GM12878 (cell line): ENCODE measurements around the gene MND1. TPM values are rescaled to one million over a fixed set of nuclear protein-coding genes. Genes with fewer than 3 reads are reported as not detected.

Experiments
- ATAC-seq: fragments of 200-7000 bp; cut with Tn5 transposase; 3 replicates; pipeline ENCODE4 v1.9.1; 2020; ENCODE audit warnings: mild to moderate bottlenecking, moderate library complexity
- BruUV-seq: library from RNA; stranded (reverse); fragments of 400-500 nt; replicated peaks from 2 replicates; lab custom pipeline; 2021; lab: Mats Ljungman, UMichigan
- CTCF ChIA-PET: fragments of 300-600 bp; sonication (Branson Sonifier 250); formaldehyde crosslinking; extraction: SDS; loops from one replicate; lab custom pipeline; 2021; ENCODE audit warnings: inconsistent platforms; lab: Yijun Ruan, JAX
- POLR2A ChIA-PET: fragments of 350-600 bp; formaldehyde crosslinking; extraction: SDS; loops from one replicate; lab custom pipeline; 2021; ENCODE audit warnings: inconsistent platforms; lab: Charles Lee
- RAD21 ChIA-PET: fragments of 300-600 bp; sonication (Branson Sonifier 250); formaldehyde crosslinking; loops from one replicate; lab custom pipeline; 2023; ENCODE audit warnings: antibody characterized with exemption; ENCODE audit not compliant: unreplicated experiment; lab: Charles Lee
- SMC1A ChIA-PET: fragments of 300-600 bp; sonication (Branson Sonifier 250); formaldehyde crosslinking; loops from one replicate; lab custom pipeline; 2023; ENCODE audit not compliant: unreplicated experiment, uncharacterized antibody; lab: Charles Lee
- DNase-seq: peaks from one replicate; pipeline ENCODE4 v3.0.0-alpha.2; 2011; ENCODE audit warnings: low read depth, low spot score
- FAIRE-seq: peaks from 3 replicates; lab custom pipeline; 2011; peaks lifted over from hg19 to GRCh38; lab: Jason Lieb, UNC
- H2AFZ ChIP-seq: 2 replicates; pipeline ENCODE4 v1.6.0; 2011; ENCODE audit warnings: low read depth, low read length, control low read depth; ENCODE audit not compliant: control insufficient read depth
- H3K27ac ChIP-seq: 2 replicates; pipeline ENCODE4 v1.5.1; 2011; ENCODE audit warnings: control low read depth; ENCODE audit not compliant: control insufficient read depth, insufficient read depth
- H3K27me3 ChIP-seq, 2 experiments: replicated peaks in 1 of 2; 2 replicates each; pipeline versions ENCODE4 v1.6.0 to v1.6.1; 2011; ENCODE audit warnings: low read length in 1 of 2; ENCODE audit not compliant: control insufficient read depth in 2 of 2, insufficient read depth in 2 of 2
- H3K36me3 ChIP-seq, 2 experiments: 2 replicates each; pipeline ENCODE4 v1.5.1; 2011; ENCODE audit warnings: low read length in 1 of 2; ENCODE audit not compliant: control insufficient read depth in 2 of 2, insufficient read depth in 2 of 2
- H3K4me1 ChIP-seq: 2 replicates; pipeline ENCODE4 v1.6.1; 2011; ENCODE audit warnings: mild to moderate bottlenecking, low read length, moderate library complexity, mixed read lengths; ENCODE audit not compliant: control insufficient read depth, insufficient read depth
- H3K4me2 ChIP-seq: 2 replicates; pipeline ENCODE4 v1.6.0; 2011; ENCODE audit warnings: control low read depth; ENCODE audit not compliant: control insufficient read depth, insufficient read depth
- H3K4me3 ChIP-seq: fragments of 200-600 bp; sonication (generic); 2 replicates; pipeline ENCODE4 v1.5.1; 2016
- H3K79me2 ChIP-seq: 2 replicates; pipeline ENCODE4 v1.6.0; 2011; ENCODE audit warnings: low read length; ENCODE audit not compliant: control insufficient read depth, insufficient read depth
- H3K9ac ChIP-seq: 2 replicates; pipeline ENCODE4 v1.8.0; 2011; ENCODE audit warnings: low read length, control low read depth, mixed read lengths; ENCODE audit not compliant: control insufficient read depth, insufficient read depth
- H3K9me3 ChIP-seq: replicated peaks from 3 replicates; pipeline ENCODE4 v1.5.1; 2011; ENCODE audit warnings: mild to moderate bottlenecking, low read length; ENCODE audit not compliant: control insufficient read depth, insufficient read depth
- H4K20me1 ChIP-seq: 2 replicates; pipeline ENCODE4 v1.6.0; 2011; ENCODE audit not compliant: control insufficient read depth, insufficient read depth
- ATF3 ChIP-seq: IDR thresholded peaks from 2 replicates; pipeline ENCODE4 v1.6.1; 2011; ENCODE audit warnings: low read depth, mild to moderate bottlenecking, low read length, moderate library complexity, borderline replicate concordance; ENCODE audit errors: extremely low read depth
- CEBPZ ChIP-seq: fragments of 150-350 bp; IDR thresholded peaks from 2 replicates; pipeline ENCODE4 v1.6.1; 2016; ENCODE audit warnings: low read depth, low read length
- NFYA ChIP-seq: IDR thresholded peaks from 2 replicates; pipeline ENCODE4 v1.6.1; 2011; ENCODE audit warnings: low read depth, mild to moderate bottlenecking, low read length, improper control_type of control experiment, borderline replicate concordance
- NR2C2 ChIP-seq: IDR thresholded peaks from 2 replicates; pipeline ENCODE4 v1.6.1; 2011; ENCODE audit warnings: borderline replicate concordance, low read depth; ENCODE audit not compliant: control insufficient read depth, insufficient read length
- SMC3 ChIP-seq: IDR thresholded peaks from 2 replicates; pipeline ENCODE4 v1.6.1; 2011; ENCODE audit warnings: low read length, improper control_type of control experiment, borderline replicate concordance
- SRF ChIP-seq, 2 experiments: IDR thresholded peaks; 2 replicates each; pipeline ENCODE4 v1.6.1; 2011; ENCODE audit warnings: low read depth in 2 of 2, low read length in 2 of 2, mild to moderate bottlenecking in 1 of 2, moderate library complexity in 1 of 2
- TARDBP ChIP-seq: IDR thresholded peaks from 2 replicates; pipeline ENCODE4 v1.6.1; 2016; ENCODE audit warnings: borderline replicate concordance
- ZNF24 ChIP-seq: fragments of 450-650 bp; IDR thresholded peaks from 2 replicates; pipeline ENCODE4 v1.6.1; 2017; ENCODE audit warnings: antibody characterized with exemption, mild to moderate bottlenecking
- ZNF384 ChIP-seq: IDR thresholded peaks from 2 replicates; pipeline ENCODE4 v1.6.1; 2012; ENCODE audit warnings: low read depth, mild to moderate bottlenecking, low read length, improper control_type of control experiment, borderline replicate concordance
- ZNF592 ChIP-seq: fragments of 450-650 bp; IDR thresholded peaks from 2 replicates; pipeline ENCODE4 v1.6.1; 2017; ENCODE audit warnings: mild to moderate bottlenecking, moderate library complexity
- ZNF622 ChIP-seq: fragments of 450-650 bp; IDR thresholded peaks from 2 replicates; pipeline ENCODE4 v1.6.1; 2017; ENCODE audit warnings: mild to moderate bottlenecking, inconsistent platforms
- ZNF687 ChIP-seq: fragments of 450-650 bp; IDR thresholded peaks from 2 replicates; pipeline ENCODE4 v1.6.1; 2017; ENCODE audit warnings: mild to moderate bottlenecking, moderate library complexity
- WGBS: methylation state at CpG from one replicate; pipeline ENCODE4 v1.1.6; 2016; ENCODE audit warnings: low lambda C conversion rate; ENCODE audit not compliant: insufficient replicate concordance, insufficient coverage; ENCODE audit errors: missing lambda C conversion rate; 5-methylcytosine and 5-hydroxymethylcytosine counted together
- in situ Hi-C: fragments of 300-500 bp; cut with MboI; formaldehyde crosslinking; loops from 9 replicates; pipeline ENCODE4 v1.14.3; 2018; ENCODE audit warnings: mixed read lengths
- intact Hi-C: fragments of 100-400 bp; cut with micrococcal nuclease; formaldehyde crosslinking; loops from one replicate; pipeline ENCODE4 v1.14.2; 2022; ENCODE audit not compliant: unreplicated experiment
- polyA plus RNA-seq, 11 experiments: library from polyadenylated mRNA; depleted of rRNA in 4 of 11; unstranded in 6 of 11; stranded (reverse) in 5 of 11; fragments of >200 nt; fragmentation: Nextera tagmentation in 4 of 11; fragmentation: Illumina TruSeq in 1 of 11; extraction: Ambion mirVana in 4 of 11; extraction: Trizol in 1 of 11; gene quantifications; 1 replicate in 1 of 11; 2 replicates in 10 of 11; pipeline versions ENCODE4 v1.2.1 to v1.2.3, GENCODE V29; 2011 to 2016; ENCODE audit warnings: inconsistent platforms in 2 of 11, missing spikeins in 2 of 11, low read depth in 1 of 11
- total RNA-seq, 4 experiments: library from RNA; depleted of rRNA in 3 of 4; stranded (reverse); fragments of >200 nt in 3 of 4; fragmentation: Illumina TruSeq in 1 of 4; extraction: Trizol in 1 of 4; gene quantifications; 2 replicates each; pipeline versions ENCODE4 v1.2.1 to v1.2.3, GENCODE V29; 2013 to 2021

Gene MND1
- total and polyA plus RNA-seq, 10 of the 15 experiments (the other 5 are each of a cell fraction or from before 2014, with no cell fraction given): 17.7 to 58.1 (median 47.3) TPM

DNA sequence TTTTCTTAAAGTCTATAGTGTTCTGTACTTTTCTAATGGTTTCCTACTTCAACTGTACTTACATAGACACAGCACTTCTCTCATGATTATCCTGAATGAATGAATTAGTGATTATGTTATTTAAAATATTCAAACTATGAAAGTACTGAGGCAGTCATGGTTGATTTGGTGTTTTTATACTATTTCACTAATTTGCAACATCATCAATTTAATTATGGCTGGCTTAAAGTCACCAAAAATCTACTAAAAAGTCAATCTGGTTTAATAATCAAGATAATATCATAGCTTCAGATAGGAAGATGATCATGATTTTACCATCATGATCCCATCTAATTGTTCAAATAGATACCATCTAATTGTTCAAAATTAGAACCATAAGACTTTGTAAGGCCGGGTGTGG, 104.8 kb downstream of the MND1 start:
- intact Hi-C loops: no loop called here
- no TSS peak for BruUV-seq
- no peaks in the 10 kb centered on the region for H3K79me2 ChIP-seq
- H3K9ac ChIP-seq: no peak overlapping the region
- H3K27ac ChIP-seq: no peak overlapping the region
- CTCF ChIA-PET: no interaction called here
- H3K9me3 ChIP-seq: no peaks in the 10 kb centered on the region
- 100% methylated on average over 1 of the region's 1 CpG for WGBS
- H2AFZ ChIP-seq: no peak overlapping the region
- no peak overlapping the region for H3K4me2 ChIP-seq
- no peaks in the 10 kb centered on the region for H3K27me3 ChIP-seq
- ATAC-seq (no peak), DNase-seq (no peak), FAIRE-seq (no peak)
- in situ Hi-C loops: no loop called here
- POLR2A ChIA-PET: interaction anchor here (0.6 to 0.8 kb wide), 3 partner anchors 10 to 60 kb away, joined by 3 to 6 read pairs (median 5); no protein-coding TSS in a partner anchor
- H3K4me3 ChIP-seq: no peak overlapping the region
- no peaks in the 10 kb centered on the region for H4K20me1 ChIP-seq
- no peaks in the 10 kb centered on the region for H3K36me3 ChIP-seq
- RAD21 ChIA-PET: interaction anchor here (1.0 kb wide), 2 partner anchors 16 to 17 kb away, joined by 3 to 4 read pairs; partner anchors contain the start of gene TMEM131L
- H3K4me1 ChIP-seq: peaks cover 9% of the 10 kb centered on the region
- SMC1A ChIA-PET: interaction anchor here (1.0 kb wide), 1 partner anchor 13 kb away, joined by 3 read pairs; no protein-coding TSS in a partner anchor
- TF ChIP-seq ATF3 (no peak), ZNF622 (no peak), NFYA (no peak), TARDBP (no peak), NR2C2 (no peak), ZNF592 (no peak), ZNF384 (no peak), CEBPZ (no peak), ZNF687 (no peak), SMC3 (no peak), ZNF24 (no peak), SRF (IDR thresholded peaks at IDR 0.05; ENCODE audit: low read depth in 2 of 2, low read length in 2 of 2) (no peak)
